H1 (cell line): ENCODE measurements around the gene TADA3. TPM values are rescaled to one million over a fixed set of nuclear protein-coding genes. Genes with fewer than 3 reads are reported as not detected.

Source experiments
- polyA plus RNA-seq, 7 experiments: library from polyadenylated mRNA; depleted of rRNA in 3 of 7; stranded (reverse) in 5 of 7; unstranded in 2 of 7; fragments of >200 nt in 5 of 7; fragments of 200-250 nt in 2 of 7; gene quantifications; 1 replicate in 5 of 7; 2 replicates in 1 of 7; 4 replicates in 1 of 7; pipeline versions ENCODE4 v1.2.1 to v1.2.3, GENCODE V29; 2011 to 2013; ENCODE audit warnings: missing spikeins in 2 of 7, mixed read lengths in 2 of 7
- total RNA-seq: library from RNA; stranded (reverse); fragmentation: NEBNext Ultra II Directional; extraction: Animal tissue kit (Norgen Biotek cat#: 25700); gene quantifications from 2 replicates; pipeline ENCODE4 v1.2.1, GENCODE V29; 2021

TADA3 gene
- total and polyA plus RNA-seq, 2 of the 8 experiments (the other 6 are each of a cell fraction or from before 2014, with no cell fraction given) = 43.4 to 50.3 TPM

Other genes starting within 250 kb of the TADA3 start
- 16.9 and 20.9 TPM in 2 replicates for gene LHFPL4, start 238.7 kb downstream of the TADA3 start, total RNA-seq
- gene LHFPL4, start 238.7 kb downstream of the TADA3 start, polyA plus RNA-seq (2011; rRNA removed) = 5.0 and 5.5 TPM in 2 replicates
- gene MTMR14, start 143.0 kb downstream of the TADA3 start, total RNA-seq = 46.2 and 47.6 TPM in 2 replicates
- 55.3 and 58.0 TPM in 2 replicates for gene MTMR14, start 143.0 kb downstream of the TADA3 start, polyA plus RNA-seq (2011; rRNA removed)
- gene CPNE9, start 88.6 kb downstream of the TADA3 start, total RNA-seq = 4.4 and 4.8 TPM in 2 replicates
- 6.0 and 7.1 TPM in 2 replicates for gene CPNE9, start 88.6 kb downstream of the TADA3 start, polyA plus RNA-seq (2011; rRNA removed)
- 21.7 and 27.7 TPM in 2 replicates for gene BRPF1, start 60.7 kb downstream of the TADA3 start, total RNA-seq
- 11.3 and 16.3 TPM in 2 replicates for gene BRPF1, start 60.7 kb downstream of the TADA3 start, polyA plus RNA-seq (2011; rRNA removed)
- gene OGG1, start 42.5 kb downstream of the TADA3 start, total RNA-seq = 29.6 and 31.2 TPM in 2 replicates
- 46.8 and 58.1 TPM in 2 replicates for gene OGG1, start 42.5 kb downstream of the TADA3 start, polyA plus RNA-seq (2011; rRNA removed)
- gene CAMK1, start 22.5 kb downstream of the TADA3 start, total RNA-seq = 4.8 and 4.9 TPM in 2 replicates
- gene CAMK1, start 22.5 kb downstream of the TADA3 start, polyA plus RNA-seq (2011; rRNA removed) = 5.1 and 5.3 TPM in 2 replicates
- gene ARPC4, start 609 bp upstream of the TADA3 start, total RNA-seq = 153 and 154 TPM in 2 replicates
- 108 and 138 TPM in 2 replicates for gene ARPC4, start 609 bp upstream of the TADA3 start, polyA plus RNA-seq (2011; rRNA removed)
- 4.3 and 5.9 TPM in 2 replicates for gene TTLL3, start 17.8 kb upstream of the TADA3 start, total RNA-seq
- 8.9 and 11.4 TPM in 2 replicates for gene TTLL3, start 17.8 kb upstream of the TADA3 start, polyA plus RNA-seq (2011; rRNA removed)
- gene RPUSD3, start 51.5 kb upstream of the TADA3 start, total RNA-seq = 63.8 and 68.4 TPM in 2 replicates
- gene RPUSD3, start 51.5 kb upstream of the TADA3 start, polyA plus RNA-seq (2011; rRNA removed) = 154 and 164 TPM in 2 replicates
- not detected in 2 replicates for gene CIDEC, start 87.8 kb upstream of the TADA3 start, total RNA-seq
- not detected in 2 replicates for gene CIDEC, start 87.8 kb upstream of the TADA3 start, polyA plus RNA-seq (2011; rRNA removed)
- 26.8 and 26.9 TPM in 2 replicates for gene JAGN1, start 98.1 kb upstream of the TADA3 start, total RNA-seq
- 42.9 and 51.6 TPM in 2 replicates for gene JAGN1, start 98.1 kb upstream of the TADA3 start, polyA plus RNA-seq (2011; rRNA removed)
- gene IL17RE, start 110.4 kb upstream of the TADA3 start, total RNA-seq = 4.4 and 4.9 TPM in 2 replicates
- gene IL17RE, start 110.4 kb upstream of the TADA3 start, polyA plus RNA-seq (2011; rRNA removed) = 3.4 and 3.8 TPM in 2 replicates
- gene IL17RC, start 124.6 kb upstream of the TADA3 start, total RNA-seq = 9.1 and 11.8 TPM in 2 replicates
- 13.0 and 15.4 TPM in 2 replicates for gene IL17RC, start 124.6 kb upstream of the TADA3 start, polyA plus RNA-seq (2011; rRNA removed)
- 12.4 and 12.9 TPM in 2 replicates for gene CRELD1, start 141.4 kb upstream of the TADA3 start, total RNA-seq
- gene CRELD1, start 141.4 kb upstream of the TADA3 start, polyA plus RNA-seq (2011; rRNA removed) = 15.1 and 19.1 TPM in 2 replicates
- gene PRRT3, start 159.9 kb upstream of the TADA3 start, total RNA-seq = 8.4 and 9.2 TPM in 2 replicates
- gene PRRT3, start 159.9 kb upstream of the TADA3 start, polyA plus RNA-seq (2011; rRNA removed) = 9.0 and 10.0 TPM in 2 replicates
- gene EMC3, start 194.4 kb upstream of the TADA3 start, total RNA-seq = 37.6 and 40.2 TPM in 2 replicates
- gene EMC3, start 194.4 kb upstream of the TADA3 start, polyA plus RNA-seq (2011; rRNA removed) = 34.2 and 59.8 TPM in 2 replicates
- 74.0 and 77.8 TPM in 2 replicates for gene FANCD2, start 234.0 kb upstream of the TADA3 start, total RNA-seq
- 22.8 and 33.1 TPM in 2 replicates for gene FANCD2, start 234.0 kb upstream of the TADA3 start, polyA plus RNA-seq (2011; rRNA removed)